Right lobe of liver (tissue), 4 donors: ENCODE results near the gene SPINT1.

Experiments used
- CTCF ChIP-seq, 4 donors: fragments of 200-600 bp in 3 of 4; fragments of 450-650 bp in 1 of 4; IDR thresholded peaks; one replicate each; pipeline versions ENCODE4 v1.5.1 to v1.8.0; 2016 to 2022; ENCODE audit warnings: antibody characterized with exemption in 4 of 4, mild to moderate bottlenecking in 2 of 4
- POLR2A ChIP-seq: fragments of 450-650 bp; IDR thresholded peaks from one replicate; pipeline ENCODE4 v1.6.1; 2017; ENCODE audit warnings: antibody characterized with exemption, mild to moderate bottlenecking
- donor health status: DM: no; HTN: no; CAD: no.
- donor health status: DM: no; HTN: no; CAD: no.
- donor health status: DM: no; HTN: yes; CAD: no.

- TF ChIP-seq POLR2A (no peak), CTCF (IDR thresholded peaks at IDR 0.05) (peak; percentile 65 to 83 (median 79))
Observed at GRCh38 chr15:40891810-40892446, 48.1 kb downstream of the SPINT1 start.
